GM18951 (cell line): ENCODE results near the gene LRRC27.

Experiments
- POLR2A ChIP-seq: IDR thresholded peaks from 4 replicates; pipeline ENCODE4 v1.6.1; 2011; ENCODE audit warnings: mild to moderate bottlenecking; ENCODE audit not compliant: insufficient read length, insufficient read depth; ENCODE audit errors: extremely low read depth
- in situ Hi-C: fragments of 300-500 bp; cut with MboI; formaldehyde crosslinking; loops from one replicate; pipeline ENCODE4 v1.12.0; 2022; ENCODE audit warnings: low sequenced_read_pairs, mixed read lengths, inconsistent platforms; ENCODE audit not compliant: unreplicated experiment

Gene LRRC27

DNA sequence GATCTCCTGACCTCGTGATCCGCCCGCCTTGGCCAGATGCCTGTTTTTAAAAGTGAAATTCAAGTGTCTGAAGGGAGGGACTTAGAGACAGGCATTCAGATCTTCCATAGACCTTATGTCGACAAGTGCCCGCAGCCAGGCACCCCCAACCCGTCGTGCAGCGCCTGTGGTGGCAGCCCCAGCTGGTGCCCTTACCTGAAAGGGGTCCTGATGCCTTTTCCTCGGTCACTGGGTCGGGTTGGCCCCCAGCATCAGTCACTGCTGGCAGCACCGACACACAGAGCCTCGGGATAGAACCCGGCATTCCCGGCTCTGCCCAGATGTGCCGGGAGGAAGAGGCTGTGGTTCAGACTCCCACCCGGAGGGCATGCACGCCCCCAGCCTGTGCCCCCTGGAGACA, 23.3 kb downstream of the LRRC27 start:
- in situ Hi-C loops, result no loop called here
- no peak for TF ChIP-seq POLR2A

DNA sequence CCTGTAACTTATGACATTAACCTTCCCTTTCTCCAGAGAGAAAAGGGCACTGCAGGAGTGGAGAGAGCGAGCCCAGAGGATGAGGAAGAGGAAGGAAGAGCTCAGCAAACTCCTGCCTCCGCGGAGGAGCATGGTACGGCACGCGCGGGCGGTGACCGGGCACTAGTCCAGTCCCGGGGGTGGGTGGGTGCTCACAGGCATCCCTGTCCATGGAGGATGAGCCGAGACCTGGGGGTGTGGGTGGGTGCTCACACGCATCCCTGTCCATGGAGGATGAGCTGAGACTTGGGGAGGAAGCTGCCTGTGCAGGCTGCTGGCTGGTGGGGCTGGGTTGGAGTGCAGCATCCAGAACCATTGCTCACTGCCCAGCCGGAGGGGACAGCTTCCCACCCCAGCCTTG, 23.8 kb downstream of the LRRC27 start:
- in situ Hi-C loops, result no loop called here
- TF ChIP-seq POLR2A, result no peak

GRCh38 chr10:132356621-132357195, 24.7 kb downstream of the LRRC27 start:
- no peak for TF ChIP-seq POLR2A
- in situ Hi-C loops, result no loop called here

DNA sequence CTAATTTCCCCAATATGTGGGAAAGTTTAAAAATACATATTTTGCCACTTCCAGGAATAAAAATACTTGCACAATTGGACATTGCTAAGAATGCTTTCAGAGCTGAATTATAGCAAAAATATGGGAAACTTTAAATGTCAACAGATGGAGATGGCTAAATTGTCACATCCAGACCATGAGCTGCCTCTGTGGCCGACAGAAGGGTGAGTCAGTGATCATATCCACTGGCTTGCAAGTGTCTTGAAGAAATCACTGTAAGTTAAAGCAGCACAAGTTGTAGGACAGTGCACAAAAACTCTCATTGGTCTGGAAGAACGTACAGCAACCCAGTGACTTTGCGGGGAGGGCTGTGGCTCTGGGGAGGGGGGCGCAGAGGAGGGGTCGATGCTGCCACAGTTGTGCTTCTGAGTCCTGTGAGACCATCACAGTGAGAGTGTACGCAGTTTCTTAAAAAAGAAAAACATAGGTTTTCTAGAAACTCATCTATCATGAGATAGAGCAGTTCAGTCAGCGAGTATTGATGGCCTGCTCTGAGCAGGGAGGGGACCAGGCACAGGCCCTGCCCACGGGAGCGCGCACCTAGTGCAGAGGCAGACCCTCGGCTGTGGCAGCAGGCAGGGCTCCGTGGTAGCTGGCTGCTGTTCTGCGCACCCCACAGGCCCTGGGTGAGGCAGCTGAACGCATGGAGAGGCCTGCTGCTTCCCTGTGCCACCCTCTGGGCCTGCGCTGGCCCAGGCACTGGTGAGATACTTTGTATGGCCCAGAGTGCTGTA, 25.5 kb downstream of the LRRC27 start:
- TF ChIP-seq POLR2A, result no peak
- in situ Hi-C loops, result no loop called here

DNA sequence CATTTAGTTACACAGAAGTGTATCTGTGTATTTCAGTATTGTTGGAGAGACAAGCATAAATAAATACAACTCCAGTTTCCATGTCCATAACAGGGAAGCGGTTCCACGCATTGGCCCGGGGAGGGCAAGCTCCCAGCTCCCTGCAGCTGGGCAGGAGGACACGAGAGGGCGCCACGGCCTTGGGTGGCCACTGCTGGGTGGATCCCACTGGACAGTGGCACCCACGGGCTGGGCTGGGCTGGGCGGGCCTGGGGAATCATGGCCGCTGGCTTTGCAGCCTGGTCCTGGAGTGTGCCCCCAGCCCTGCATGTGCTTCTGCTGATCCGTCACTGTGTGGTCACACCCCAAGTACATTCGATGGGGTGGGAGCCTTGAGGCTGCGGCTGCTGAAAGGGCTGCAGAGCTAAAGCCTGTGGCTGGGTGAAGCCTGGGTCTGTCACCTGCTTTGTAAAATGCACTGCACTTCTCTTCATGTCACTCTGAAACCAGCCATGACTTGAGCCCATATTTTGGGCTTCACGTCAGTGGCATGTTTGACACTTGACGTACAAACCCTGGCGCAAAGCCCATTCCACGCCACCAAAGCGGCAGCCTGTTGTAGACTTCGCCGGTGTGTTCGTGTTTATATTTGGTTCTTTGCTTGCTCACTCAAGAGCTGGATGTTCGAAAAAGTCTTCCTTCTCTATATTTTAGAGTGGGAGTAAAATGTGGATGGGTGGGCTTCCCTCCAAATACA, 27.5 kb downstream of the LRRC27 start:
- in situ Hi-C loops, result loop anchor here (10.0 kb wide), 1 partner anchor 135 kb away; no protein-coding TSS in a partner anchor
- no peak for TF ChIP-seq POLR2A

GRCh38 chr10:132360766-132361447, 28.9 kb downstream of the LRRC27 start:
- in situ Hi-C loops, result loop anchor here (10.0 kb wide), 1 partner anchor 136 kb away; no protein-coding TSS in a partner anchor
- no peak for TF ChIP-seq POLR2A

DNA sequence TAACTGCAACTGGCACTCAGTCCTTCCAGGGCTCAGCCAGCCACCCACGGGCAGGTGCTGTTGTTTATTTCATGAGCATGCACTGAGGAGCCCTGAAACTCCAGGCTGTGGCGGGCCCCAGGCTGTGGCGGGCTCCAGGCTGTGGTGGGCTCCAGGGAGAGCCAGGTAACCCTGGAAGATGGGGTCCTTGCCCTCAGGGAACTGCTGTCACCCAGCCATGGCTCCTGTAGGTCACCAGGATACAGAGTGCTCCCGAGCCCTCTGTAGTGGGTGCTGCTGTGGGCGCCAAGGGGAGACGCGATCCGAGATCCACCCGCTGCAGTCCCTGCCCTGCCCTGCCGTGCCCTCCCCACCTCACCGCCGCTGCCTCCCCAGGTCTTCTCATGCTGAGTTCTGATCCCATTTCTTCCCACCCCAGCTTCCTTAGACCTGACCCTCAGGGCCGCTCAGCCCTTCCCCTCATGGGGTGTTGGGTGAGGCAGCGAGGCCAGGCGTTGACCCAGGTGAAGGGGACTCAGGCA, 29.6 kb downstream of the LRRC27 start:
- in situ Hi-C loops, result loop anchor here (10.0 kb wide), 1 partner anchor 137 kb away; no protein-coding TSS in a partner anchor
- TF ChIP-seq POLR2A, result no peak

GRCh38 chr10:132362151-132362611, 30.2 kb downstream of the LRRC27 start:
- in situ Hi-C loops, result loop anchor here (10.0 kb wide), 1 partner anchor 137 kb away; no protein-coding TSS in a partner anchor
- no peak for TF ChIP-seq POLR2A

- no peak for TF ChIP-seq POLR2A
- in situ Hi-C loops, result loop anchor here (10.0 kb wide), 1 partner anchor 139 kb away; no protein-coding TSS in a partner anchor
Measured at GRCh38 chr10:132363376-132363775, 31.4 kb downstream of the LRRC27 start.

- no peak for TF ChIP-seq POLR2A
- in situ Hi-C loops, result loop anchor here (10.0 kb wide), 1 partner anchor 139 kb away; no protein-coding TSS in a partner anchor
Measured at GRCh38 chr10:132363921-132364593, 32.1 kb downstream of the LRRC27 start.

DNA sequence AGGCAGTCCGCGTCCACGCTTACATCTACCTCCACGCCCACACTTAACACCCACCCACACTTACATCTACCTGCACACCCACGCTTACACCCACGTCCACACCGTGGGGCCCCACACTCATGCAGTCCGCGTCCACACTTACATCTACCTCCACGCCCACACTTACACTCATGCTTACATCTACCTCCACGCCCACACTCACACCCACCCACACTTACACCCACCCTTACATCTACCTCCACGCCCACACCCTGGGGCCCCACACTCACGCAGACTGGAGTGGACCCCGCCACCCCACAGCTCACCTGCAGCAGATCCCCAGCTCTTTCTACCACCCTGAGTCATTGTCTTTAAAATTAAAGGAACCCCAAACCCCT, 32.6 kb downstream of the LRRC27 start:
- in situ Hi-C loops, result loop anchor here (10.0 kb wide), 1 partner anchor 140 kb away; no protein-coding TSS in a partner anchor
- TF ChIP-seq POLR2A, result no peak

DNA sequence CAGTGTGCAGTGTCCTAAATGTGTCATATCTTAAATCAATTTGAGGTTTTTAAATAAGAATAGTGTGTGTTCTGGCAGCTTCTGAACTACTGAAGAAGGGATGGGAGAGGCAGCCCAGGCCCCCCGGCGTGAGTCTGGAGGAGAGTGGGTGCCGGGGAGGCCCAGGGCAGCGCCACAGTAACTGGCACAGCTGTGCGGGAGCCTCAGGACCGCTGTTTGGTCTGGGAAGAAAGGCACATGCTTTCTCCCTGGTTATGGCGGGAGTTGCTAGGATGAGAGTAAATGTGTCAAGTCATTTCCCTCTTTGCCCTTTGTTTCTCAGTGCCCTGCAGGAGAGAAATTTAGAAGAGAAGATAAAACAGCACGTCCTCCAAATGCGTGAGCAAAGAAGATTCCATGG, 33.1 kb downstream of the LRRC27 start:
- TF ChIP-seq POLR2A, result no peak
- in situ Hi-C loops, result loop anchor here (10.0 kb wide), 1 partner anchor 140 kb away; no protein-coding TSS in a partner anchor
